Mesenchymal stem cell (in vitro differentiated cells and primary cell): ENCODE results near the gene CCDC63.

Source experiments
- DNase-seq: peaks from one replicate; pipeline ENCODE4 v3.0.0-alpha.2; 2013
- H2AFZ ChIP-seq: one replicate; pipeline ENCODE4 v1.6.1; 2013; ENCODE audit warnings: low read depth, mild to moderate bottlenecking, control low read depth, inconsistent platforms, low read length, moderate library complexity
- H2AK5ac ChIP-seq: 2 replicates; pipeline ENCODE4 v1.6.1; 2013; ENCODE audit warnings: low read length, moderate library complexity, mild to moderate bottlenecking, inconsistent platforms; ENCODE audit not compliant: severe bottlenecking
- H2BK120ac ChIP-seq: one replicate; pipeline ENCODE4 v1.6.1; 2013; ENCODE audit warnings: low read depth, mild to moderate bottlenecking, inconsistent platforms, low read length, moderate library complexity
- H2BK12ac ChIP-seq, 2 experiments: one replicate each; pipeline ENCODE4 v1.6.1; 2013; ENCODE audit warnings: inconsistent platforms in 2 of 2, low read length in 2 of 2, mild to moderate bottlenecking in 2 of 2, moderate library complexity in 2 of 2, control low read depth in 1 of 2
- H2BK15ac ChIP-seq: one replicate; pipeline ENCODE4 v1.6.1; 2013; ENCODE audit warnings: mild to moderate bottlenecking, low read depth, inconsistent platforms; ENCODE audit not compliant: poor library complexity, severe bottlenecking
- H2BK5ac ChIP-seq: 2 replicates; pipeline ENCODE4 v1.6.1; 2013; ENCODE audit warnings: low read depth, mild to moderate bottlenecking, low read length, control low read depth, inconsistent platforms; ENCODE audit not compliant: poor library complexity, severe bottlenecking
- H3K14ac ChIP-seq, 2 experiments: one replicate each; pipeline ENCODE4 v1.6.1; 2013; ENCODE audit warnings: inconsistent platforms in 2 of 2, low read length in 2 of 2, control low read depth in 1 of 2, mild to moderate bottlenecking in 1 of 2, moderate library complexity in 1 of 2
- H3K18ac ChIP-seq, 2 experiments: one replicate each; pipeline ENCODE4 v1.6.1; 2013; ENCODE audit warnings: inconsistent platforms in 2 of 2, low read length in 2 of 2, control low read depth in 1 of 2, low read depth in 1 of 2, mild to moderate bottlenecking in 1 of 2
- H3K23ac ChIP-seq, 2 experiments: one replicate each; pipeline ENCODE4 v1.6.1; 2013; ENCODE audit warnings: inconsistent platforms in 2 of 2, low read length in 2 of 2, mild to moderate bottlenecking in 2 of 2, moderate library complexity in 2 of 2, control low read depth in 1 of 2
- H3K27ac ChIP-seq: 2 replicates; pipeline ENCODE4 v1.5.1; 2013; ENCODE audit warnings: mild to moderate bottlenecking, moderate library complexity, low read length, control low read depth, inconsistent platforms; ENCODE audit not compliant: poor library complexity, severe bottlenecking
- H3K27me3 ChIP-seq, 2 experiments: 2 replicates each; pipeline versions ENCODE4 v1.6.1 to v1.7.0; 2013; ENCODE audit warnings: low read length in 2 of 2, mild to moderate bottlenecking in 2 of 2, moderate library complexity in 2 of 2, control low read depth in 1 of 2, inconsistent platforms in 1 of 2; ENCODE audit not compliant: control insufficient read depth in 1 of 2, insufficient read depth in 1 of 2
- H3K36me3 ChIP-seq, 2 experiments: 2 replicates each; pipeline versions ENCODE4 v1.6.1 to v1.7.0; 2013; ENCODE audit warnings: low read length in 2 of 2, control low read depth in 1 of 2, inconsistent platforms in 1 of 2, low read depth in 1 of 2, mild to moderate bottlenecking in 1 of 2; ENCODE audit not compliant: insufficient read depth in 2 of 2, control insufficient read depth in 1 of 2
- H3K4ac ChIP-seq, 2 experiments: one replicate each; pipeline ENCODE4 v1.6.1; 2013; ENCODE audit warnings: inconsistent platforms in 2 of 2, low read length in 2 of 2, mild to moderate bottlenecking in 2 of 2, moderate library complexity in 2 of 2, control low read depth in 1 of 2, low read depth in 1 of 2
- H3K4me1 ChIP-seq: 2 replicates; pipeline ENCODE4 v1.6.1; 2013; ENCODE audit warnings: low read depth, low read length, control low read depth; ENCODE audit not compliant: control insufficient read depth, insufficient read depth
- H3K4me2 ChIP-seq: 2 replicates; pipeline ENCODE4 v1.6.1; 2013; ENCODE audit warnings: low read length, mild to moderate bottlenecking, inconsistent platforms; ENCODE audit not compliant: poor library complexity, severe bottlenecking
- H3K4me3 ChIP-seq, 2 experiments: 2 replicates each; pipeline versions ENCODE4 v1.5.1 to v1.7.0; 2013; ENCODE audit warnings: low read length in 2 of 2, mild to moderate bottlenecking in 2 of 2, control low read depth in 1 of 2, low read depth in 1 of 2; ENCODE audit not compliant: insufficient read depth in 1 of 2
- H3K79me1 ChIP-seq: replicated peaks from 2 replicates; pipeline ENCODE4 v1.6.1; 2013; ENCODE audit warnings: mild to moderate bottlenecking, control low read depth, low read length, inconsistent platforms; ENCODE audit not compliant: poor library complexity, severe bottlenecking
- H3K9ac ChIP-seq: 2 replicates; pipeline ENCODE4 v1.7.0; 2013; ENCODE audit warnings: mild to moderate bottlenecking, low read length, moderate library complexity
- H3K9me3 ChIP-seq: 2 replicates; pipeline ENCODE4 v1.7.0; 2013; ENCODE audit warnings: mild to moderate bottlenecking, low read length; ENCODE audit not compliant: control insufficient read depth
- H4K8ac ChIP-seq: one replicate; pipeline ENCODE4 v1.6.1; 2013; ENCODE audit warnings: inconsistent platforms, mild to moderate bottlenecking, low read length, moderate library complexity
- H4K91ac ChIP-seq: one replicate; pipeline ENCODE4 v1.6.1; 2013; ENCODE audit warnings: mild to moderate bottlenecking, low read length, inconsistent platforms
- WGBS: methylation state at CpG from one replicate; pipeline ENCODE4 v1.1.7; 2013; ENCODE audit warnings: mixed read lengths; 5-methylcytosine and 5-hydroxymethylcytosine counted together

CCDC63 gene

GRCh38 chr12:110824342-110824741 is 22.4 kb upstream of the CCDC63 start:
- Histone ChIP-seq H3K79me1 (no peaks in the 10 kb centered on the region), H2BK5ac (no peak overlapping the region), H3K18ac (no peak overlapping the region), H3K23ac (no peak overlapping the region), H4K91ac (no peak overlapping the region), H3K4me2 (no peak overlapping the region), H3K4ac (no peak overlapping the region), H2BK15ac (no peak overlapping the region), H3K27me3 (peaks cover 27 to 29% of the 10 kb centered on the region in 2 experiments), H2BK12ac (no peak overlapping the region), H3K36me3 (no peaks in the 10 kb centered on the region), H3K4me3 (no peak overlapping the region), H3K27ac (no peak overlapping the region), H3K4me1 (peaks cover 1% of the 10 kb centered on the region), H3K9ac (no peak overlapping the region), H2AK5ac (no peak overlapping the region), H3K14ac (no peak overlapping the region), H2BK120ac (no peak overlapping the region), H2AFZ (no peak overlapping the region), H4K8ac (no peak overlapping the region), H3K9me3 (no peaks in the 10 kb centered on the region)
- 73% methylated on average over 2 of the region's 2 CpGs for WGBS
- DNase-seq = no peak

- Histone ChIP-seq H2BK120ac (no peak overlapping the region), H3K4me1 (peaks cover 1% of the 10 kb centered on the region), H2BK5ac (no peak overlapping the region), H4K8ac (no peak overlapping the region), H3K9me3 (no peaks in the 10 kb centered on the region), H3K27ac (no peak overlapping the region), H4K91ac (no peak overlapping the region), H3K23ac (no peak overlapping the region), H3K9ac (no peak overlapping the region), H3K79me1 (no peaks in the 10 kb centered on the region), H2AK5ac (no peak overlapping the region), H3K27me3 (peaks cover 29 to 31% of the 10 kb centered on the region in 2 experiments), H2BK12ac (no peak overlapping the region), H3K4me2 (no peak overlapping the region), H2BK15ac (no peak overlapping the region), H2AFZ (no peak overlapping the region), H3K36me3 (no peaks in the 10 kb centered on the region), H3K18ac (no peak overlapping the region), H3K4me3 (no peak overlapping the region), H3K14ac (no peak overlapping the region), H3K4ac (no peak overlapping the region)
- no peak for DNase-seq
- WGBS = 80% methylated on average over 4 of the region's 4 CpGs
Observed at GRCh38 chr12:110825530-110825929, 21.3 kb upstream of the CCDC63 start.

- DNase-seq = peak; percentile 81
- Histone ChIP-seq H3K79me1 (no peaks in the 10 kb centered on the region), H3K36me3 (no peaks in the 10 kb centered on the region), H3K9ac (peak overlapping the region; percentile 72), H4K8ac (no peak overlapping the region), H3K23ac (no peak overlapping the region), H2BK12ac (no peak overlapping the region), H2AK5ac (no peak overlapping the region), H3K27ac (no peak overlapping the region), H2BK5ac (no peak overlapping the region), H3K4me1 (peaks cover 1% of the 10 kb centered on the region), H3K4me3 (peak overlapping the region in 1 of 2 experiments; percentile 75), H3K14ac (no peak overlapping the region), H3K27me3 (peaks cover 34 to 35% of the 10 kb centered on the region in 2 experiments), H4K91ac (no peak overlapping the region), H3K9me3 (no peaks in the 10 kb centered on the region), H3K4ac (no peak overlapping the region), H3K4me2 (no peak overlapping the region), H3K18ac (no peak overlapping the region), H2BK15ac (no peak overlapping the region), H2BK120ac (no peak overlapping the region), H2AFZ (no peak overlapping the region)
- WGBS = 30% methylated on average over 14 of the region's 14 CpGs
Observed at GRCh38 chr12:110826592-110827200, 20.1 kb upstream of the CCDC63 start.

GRCh38 chr12:110829308-110829707 is 17.5 kb upstream of the CCDC63 start:
- Histone ChIP-seq H3K4ac (no peak overlapping the region), H3K27ac (no peak overlapping the region), H3K27me3 (peaks cover 20 to 43% of the 10 kb centered on the region in 2 experiments), H2AK5ac (no peak overlapping the region), H2BK120ac (no peak overlapping the region), H4K91ac (no peak overlapping the region), H2BK5ac (no peak overlapping the region), H2BK15ac (no peak overlapping the region), H4K8ac (no peak overlapping the region), H2BK12ac (no peak overlapping the region), H3K14ac (no peak overlapping the region), H3K18ac (no peak overlapping the region), H3K36me3 (no peaks in the 10 kb centered on the region), H3K4me3 (no peak overlapping the region), H3K9me3 (no peaks in the 10 kb centered on the region), H3K4me2 (no peak overlapping the region), H3K23ac (no peak overlapping the region), H2AFZ (no peak overlapping the region), H3K9ac (no peak overlapping the region), H3K4me1 (peaks cover 1% of the 10 kb centered on the region), H3K79me1 (no peaks in the 10 kb centered on the region)
- 91% methylated on average over 10 of the region's 10 CpGs for WGBS
- DNase-seq = no peak
